ENCODE data around the gene EHD1. TPM values are rescaled to one million over a fixed set of nuclear protein-coding genes. Genes with fewer than 3 reads are reported as not detected.
A peak's percentile ranks its signal among the peaks of the same experiment; 100 is the strongest.

The EHD1 gene
- total and polyA plus RNA-seq, 9 of the 15 experiments (the other 6 are each of a cell fraction or from before 2014, with no cell fraction given) = 0.46 to 65.0 (median 16.4) TPM

GRCh38 chr11:64870176-64870892 is 8.1 kb downstream of the EHD1 start (continued):
- TF ChIP-seq ZFP91 (CRISPR knock-in tag; IDR thresholded peaks at IDR 0.05) = no peak
- TF ChIP-seq ZBTB34 (CRISPR knock-in tag; IDR thresholded peaks at IDR 0.05) = no peak
- TF ChIP-seq TOE1 (IDR thresholded peaks at IDR 0.05; ENCODE audit: borderline replicate concordance) = no peak
- no peak for TF ChIP-seq TOE1 (CRISPR knock-in tag; IDR thresholded peaks at IDR 0.05; ENCODE audit: borderline replicate concordance, low read depth)
- no peak for TF ChIP-seq CSDE1 (IDR thresholded peaks at IDR 0.05)
- TF ChIP-seq ZFX (CRISPR knock-in tag; IDR thresholded peaks at IDR 0.05) = no peak
- no peak for TF ChIP-seq CBFB (CRISPR knock-in tag; IDR thresholded peaks at IDR 0.05)
- no peak for TF ChIP-seq ZBTB33 (CRISPR knock-in tag; IDR thresholded peaks at IDR 0.05)
- no peak for TF ChIP-seq ZNF24 (IDR thresholded peaks at IDR 0.05)
- peak; percentile 20; the same call in 1 of the 2 replicates for TF ChIP-seq MAX (CRISPR knock-in tag; IDR thresholded peaks at IDR 0.05)
- no peak for TF ChIP-seq NFRKB (IDR thresholded peaks at IDR 0.05; ENCODE audit: low read depth)
- no peak for TF ChIP-seq CAMTA2 (CRISPR knock-in tag; conservative IDR thresholded peaks at IDR 0.05)
- no peak for TF ChIP-seq ZKSCAN8 (CRISPR knock-in tag; IDR thresholded peaks at IDR 0.05)
- peak; percentile 62; the same call in 1 of the 2 replicates for TF ChIP-seq SMARCA4 (IDR thresholded peaks at IDR 0.05)
- TF ChIP-seq BRCA1 (IDR thresholded peaks at IDR 0.05) = no peak
- no peak for TF ChIP-seq BRCA1 (CRISPR knock-in tag; IDR thresholded peaks at IDR 0.05)
- no peak for TF ChIP-seq ZNF224 (CRISPR knock-in tag; IDR thresholded peaks at IDR 0.05)
- no peak for TF ChIP-seq TRIM25 (IDR thresholded peaks at IDR 0.05; ENCODE audit: borderline replicate concordance)
- TF ChIP-seq HEY1 (CRISPR knock-in tag; IDR thresholded peaks at IDR 0.05; ENCODE audit: borderline replicate concordance) = no peak
- no peak for TF ChIP-seq SRSF3 (IDR thresholded peaks at IDR 0.05; ENCODE audit: insufficient read depth, low read length)
- TF ChIP-seq FUS (optimal IDR thresholded peaks at IDR 0.05; ENCODE audit: low read depth, low read length) = no peak
- TF ChIP-seq ZNF561 (CRISPR knock-in tag; conservative IDR thresholded peaks at IDR 0.05) = no peak
- peak; percentile 77; the same call in 1 of the 2 replicates for TF ChIP-seq C11orf30 (IDR thresholded peaks at IDR 0.05; ENCODE audit: low read depth)
- TF ChIP-seq SMAD1 (IDR thresholded peaks at IDR 0.05; ENCODE audit: low read depth, low read length, partially characterized antibody) = no peak

Data from K562 (cell line).